HG03439 (cell line): ENCODE results near the gene MAP3K20.
"Not testable (repeated sequence)": the region's sequence is repeated elsewhere in the genome, so short reads cannot be mapped to it uniquely, and the experiment has no call there.

ENCODE experiments used
- ATAC-seq: cut with Tn5 transposase; IDR thresholded peaks from one replicate; pipeline ENCODE4 v1.9.1; 2021; ENCODE audit warnings: mild to moderate bottlenecking, moderate library complexity; ENCODE audit not compliant: unreplicated experiment

MAP3K20 gene

DNA sequence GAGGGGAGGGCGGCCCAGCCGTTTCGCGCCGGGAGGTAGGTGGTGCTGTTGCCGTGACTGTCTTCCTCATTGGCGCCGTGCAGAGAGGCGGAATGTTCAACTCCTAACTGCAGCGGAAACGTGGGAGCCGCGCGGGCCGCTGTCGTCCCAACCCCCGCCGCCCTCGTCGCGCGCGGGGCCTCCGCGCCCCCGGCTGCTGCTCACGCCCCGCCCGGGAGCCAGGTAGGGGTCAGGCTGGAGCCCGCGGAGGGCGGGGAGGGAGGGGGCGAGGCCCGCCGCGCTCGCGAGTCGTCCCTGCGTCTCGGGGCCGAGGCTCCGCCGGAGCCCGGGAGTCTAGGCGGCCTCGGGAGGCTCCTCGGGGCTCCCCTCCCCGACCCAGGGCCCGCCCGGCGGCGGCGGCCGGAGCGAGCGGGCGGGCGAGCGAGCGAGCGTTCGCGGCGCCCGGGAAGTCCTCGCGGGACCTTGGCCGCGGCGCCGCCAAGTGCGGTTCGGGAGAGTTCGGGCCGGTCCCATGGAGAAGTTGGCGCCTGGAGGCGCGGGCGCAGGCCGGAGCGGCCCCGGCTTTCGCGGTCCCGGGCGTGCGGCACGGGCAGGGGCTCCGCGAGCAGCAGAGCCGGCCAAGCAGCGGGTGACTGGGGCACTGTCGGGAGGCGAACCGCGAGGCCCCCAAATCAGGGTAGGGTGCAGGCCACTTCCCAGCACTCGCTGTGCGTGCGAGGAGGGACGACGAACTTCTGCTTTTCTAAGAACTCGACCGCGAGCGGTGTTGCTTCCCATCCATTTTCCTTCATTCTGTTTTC lies at the start of gene MAP3K20:
MAP3K20 (plus strand) TSS at position 66 of the 800 bp plus-strand sequence. CDS start 15,186 bp downstream, outside the sequence.
- ATAC-seq, result peak; percentile 63

DNA sequence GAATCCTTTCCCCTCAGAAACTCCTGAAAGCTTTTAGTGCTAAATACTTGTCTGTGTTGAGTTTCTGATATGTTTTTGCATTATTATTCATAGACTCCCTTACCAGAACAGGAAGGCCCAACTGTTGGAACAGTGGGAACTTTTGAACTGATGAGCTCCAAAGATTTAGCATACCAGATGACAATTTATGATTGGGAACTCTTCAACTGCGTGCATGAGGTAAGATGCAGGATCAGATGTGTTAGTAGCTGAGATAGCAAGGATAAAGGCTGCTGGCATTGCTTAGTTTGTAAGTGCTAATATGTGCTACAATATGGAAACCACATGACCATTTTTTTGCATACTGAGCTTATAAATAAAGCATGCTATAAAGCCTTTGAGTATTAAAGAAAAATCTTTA lies 49.2 kb upstream of the MAP3K20 start:
- ATAC-seq, result no peak

DNA sequence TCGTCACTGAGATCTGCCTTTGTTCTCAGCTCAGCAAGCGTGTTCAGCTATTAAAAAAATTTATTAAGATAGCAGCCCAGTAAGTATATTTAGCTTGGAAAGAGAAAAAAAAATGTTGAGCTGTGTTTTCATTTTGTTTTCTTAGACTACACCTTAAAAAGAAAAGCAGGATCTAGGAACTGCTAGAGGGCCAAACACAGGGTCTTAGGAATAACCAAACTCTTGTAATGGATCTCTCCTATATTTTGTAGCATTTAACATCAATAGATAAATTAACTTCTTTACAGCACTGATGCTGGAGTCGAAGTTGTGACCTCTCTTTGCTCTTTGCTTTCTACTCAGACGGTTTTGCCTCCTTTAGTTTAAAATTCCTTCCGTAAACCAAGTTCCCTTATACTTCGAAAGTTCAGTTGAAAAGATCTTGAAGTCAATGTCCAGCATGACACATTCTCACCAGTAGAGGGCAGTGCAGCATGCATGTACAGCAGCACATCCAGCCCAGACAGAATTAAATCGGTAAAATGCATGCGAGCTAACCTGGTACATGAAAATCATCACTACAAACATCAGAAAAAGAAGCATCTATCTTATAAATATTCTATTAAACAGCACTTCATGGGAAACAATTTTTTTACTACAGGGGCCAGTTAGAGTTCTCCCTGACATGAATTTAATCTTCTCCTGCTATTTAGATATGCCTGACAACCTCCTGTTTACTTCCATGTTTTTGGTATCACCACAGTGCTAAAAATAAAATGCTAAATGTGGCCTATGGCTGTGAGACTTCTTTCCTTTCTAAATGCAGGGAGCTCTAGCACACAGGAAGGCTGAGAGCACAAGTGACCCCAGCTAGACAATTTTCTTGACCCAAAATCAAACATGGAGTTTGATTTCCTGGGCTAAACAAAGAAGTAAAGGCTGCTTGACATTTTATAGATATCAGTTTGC lies 48.2 kb upstream of the MAP3K20 start:
- ATAC-seq, result no peak

DNA sequence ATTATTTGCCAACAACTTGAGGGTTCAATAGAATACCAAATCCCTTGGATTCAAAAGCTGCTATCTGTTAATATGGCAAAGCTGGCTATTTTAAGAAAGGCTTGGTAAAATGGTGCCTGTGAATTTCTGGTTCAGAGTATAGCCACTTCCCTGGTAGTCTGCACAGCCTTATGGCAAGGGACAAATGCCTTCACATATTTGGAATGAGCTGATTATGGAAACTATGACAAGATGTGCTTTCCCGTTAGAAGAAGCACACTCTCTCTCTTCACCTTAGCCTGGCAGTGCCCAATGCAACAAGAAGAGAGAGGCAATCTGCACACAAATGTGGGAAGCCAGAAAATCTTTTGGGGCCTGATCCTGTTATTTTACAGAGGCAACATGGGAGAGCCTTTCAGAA lies 47.5 kb upstream of the MAP3K20 start:
- ATAC-seq, result no peak

DNA sequence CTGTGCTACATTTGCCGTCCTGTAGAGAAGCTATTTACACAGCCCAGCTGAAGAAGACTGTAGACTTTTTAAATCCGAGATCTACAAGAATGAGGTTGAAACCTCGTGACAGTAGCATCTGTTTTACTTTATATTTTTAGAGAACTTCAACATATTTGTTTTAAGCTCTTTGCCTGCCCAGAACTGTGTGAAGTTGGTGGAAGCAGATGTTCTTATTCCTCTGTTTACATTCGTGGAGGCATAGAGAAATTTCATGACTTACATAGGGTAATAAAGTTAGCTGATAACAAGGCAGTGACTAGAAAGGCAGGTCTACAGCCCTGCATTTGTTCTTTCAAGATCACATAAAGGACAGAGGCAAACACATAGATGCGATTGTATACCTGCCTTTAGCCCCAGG lies 47.0 kb upstream of the MAP3K20 start:
- no peak for ATAC-seq

DNA sequence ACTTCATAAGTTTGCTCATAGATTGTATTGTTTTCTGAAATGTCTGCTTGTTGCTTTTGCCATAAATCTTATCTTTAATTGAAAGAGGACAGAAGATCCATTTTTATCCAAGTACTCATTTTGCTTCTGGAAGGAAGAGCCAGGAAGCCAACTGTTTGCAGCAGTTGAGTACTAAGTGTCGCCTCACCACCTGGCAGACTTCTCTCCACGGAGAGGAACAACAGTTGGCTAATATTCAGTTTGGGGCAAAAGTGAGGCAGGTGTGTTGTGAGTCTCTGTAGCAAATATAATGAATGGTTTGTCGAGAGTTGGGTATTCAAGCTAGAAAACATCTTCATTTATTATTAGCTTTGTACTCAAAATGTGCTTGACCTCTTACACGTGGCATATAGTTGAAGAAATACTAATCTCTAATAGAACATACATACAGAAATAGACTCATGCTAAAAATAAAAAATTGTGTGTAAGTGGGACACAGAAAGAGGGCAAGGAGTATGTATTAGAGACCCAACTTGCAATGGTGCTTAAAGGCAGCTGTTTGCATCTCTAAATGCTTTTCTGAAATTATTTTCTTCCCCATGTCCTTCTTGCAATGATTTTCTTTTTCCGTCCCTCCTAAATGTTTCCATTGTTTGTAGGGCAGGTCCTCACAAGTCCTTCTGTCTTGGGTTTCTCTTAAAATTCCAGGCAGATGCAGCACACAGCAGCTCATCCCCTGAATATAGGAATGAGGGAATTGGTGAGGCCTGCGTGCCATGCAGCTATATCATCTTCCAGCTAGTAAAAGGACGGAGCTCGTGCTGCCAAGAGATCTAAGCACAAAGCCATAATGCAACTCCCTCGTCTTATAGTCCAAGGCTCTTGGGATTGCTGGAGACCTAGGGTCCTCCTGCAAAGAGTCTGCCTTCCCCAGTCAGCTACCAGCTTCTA lies 44.8 kb upstream of the MAP3K20 start:
- ATAC-seq, result no peak

DNA sequence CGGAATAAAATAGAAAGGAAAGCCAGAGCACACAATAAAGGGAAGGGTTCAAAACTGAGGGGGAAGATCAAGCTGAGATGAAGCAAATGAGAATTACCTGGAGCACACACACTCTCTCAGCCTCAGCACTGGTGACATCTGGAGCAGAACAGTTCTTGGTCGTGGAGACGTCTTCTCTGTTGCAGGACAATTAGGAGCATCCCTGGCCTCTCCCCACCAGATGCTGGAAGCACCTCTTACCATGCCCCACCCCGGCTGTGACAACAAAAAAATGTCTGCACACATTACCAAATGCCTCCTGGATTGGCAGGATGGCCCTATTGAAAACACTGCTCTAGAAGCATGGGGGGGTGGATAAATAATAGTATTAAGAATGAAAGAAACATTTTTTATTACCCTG lies 43.6 kb upstream of the MAP3K20 start:
- no peak for ATAC-seq

DNA sequence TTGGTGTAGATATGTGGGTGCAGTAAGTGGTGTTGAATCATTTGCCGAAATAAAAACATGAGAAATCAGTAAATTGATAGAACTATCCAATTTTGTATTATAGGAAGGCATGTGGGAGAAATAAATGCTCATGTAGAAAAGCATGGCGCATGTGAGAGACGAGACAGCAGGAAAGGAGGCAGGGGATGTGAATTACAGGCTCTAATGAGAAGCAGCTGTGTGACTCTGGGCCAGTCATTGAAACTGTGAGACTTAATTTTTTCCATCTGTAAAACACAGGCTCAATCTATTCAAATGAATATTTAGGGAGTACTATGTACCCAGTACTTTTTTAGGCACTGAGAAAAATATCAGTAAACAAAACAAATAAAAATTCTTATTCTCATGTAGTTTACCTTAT lies 42.6 kb upstream of the MAP3K20 start:
- ATAC-seq, result no peak

DNA sequence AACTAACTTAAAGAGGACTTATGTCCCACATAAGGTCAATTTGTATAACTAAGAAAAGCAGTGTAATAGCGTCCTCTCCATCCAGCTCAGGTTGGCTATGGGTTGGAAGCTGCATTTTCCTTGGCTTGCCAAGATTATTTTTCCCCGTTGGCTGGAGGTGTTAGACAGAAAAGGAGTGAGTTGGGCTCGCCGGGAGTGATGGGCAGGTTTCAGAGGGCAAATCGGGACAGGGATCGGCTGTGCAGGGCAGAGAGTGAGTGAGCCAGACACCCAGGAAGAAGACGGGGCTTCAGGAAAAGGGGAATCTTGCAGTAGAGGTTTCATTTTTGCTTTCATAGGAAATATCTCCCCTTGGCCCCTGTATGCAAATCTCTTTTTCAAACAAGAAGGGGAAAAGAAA lies 41.5 kb upstream of the MAP3K20 start:
- no peak for ATAC-seq

DNA sequence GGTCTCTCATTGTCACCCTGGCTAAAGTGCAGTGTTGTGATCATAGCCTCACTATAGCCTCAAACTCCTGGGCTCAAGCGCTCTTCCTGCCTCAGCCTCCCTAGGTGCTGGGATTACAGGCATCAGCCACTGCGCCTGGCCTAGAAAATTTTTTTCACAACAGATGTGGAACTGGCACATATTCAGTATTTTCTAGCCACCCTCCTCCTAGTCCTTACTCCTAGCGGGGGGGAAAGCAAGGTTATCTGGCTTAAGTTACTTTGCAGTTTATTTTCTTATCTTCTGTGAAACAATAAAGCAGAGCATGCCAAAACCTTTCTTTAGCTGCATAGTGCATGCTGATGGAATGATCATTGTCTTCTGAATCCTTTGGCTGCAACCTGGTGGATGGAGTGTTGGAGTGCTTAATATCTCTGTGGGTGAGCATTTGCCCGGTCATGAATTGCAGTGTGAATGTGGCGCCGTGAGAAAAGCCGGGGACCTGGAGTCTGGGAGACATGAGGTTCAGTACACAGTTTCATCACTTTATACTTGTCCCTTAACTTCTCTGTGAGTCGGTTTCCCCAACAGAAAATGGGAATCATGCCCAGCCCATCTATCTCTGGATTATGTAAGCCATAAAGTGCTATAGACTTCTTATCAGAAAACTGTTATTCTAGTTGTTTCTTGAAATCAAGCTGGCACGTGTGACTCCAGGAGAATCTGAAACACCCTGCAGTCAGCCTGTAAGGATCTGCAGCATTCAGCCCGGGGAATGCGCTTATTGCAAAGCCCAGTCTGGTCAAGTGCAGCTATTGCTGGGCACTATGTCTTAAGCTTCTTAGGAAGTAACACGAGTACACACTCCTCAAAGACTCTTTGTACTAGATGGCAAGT lies 38.2 kb upstream of the MAP3K20 start:
- ATAC-seq, result no peak

DNA sequence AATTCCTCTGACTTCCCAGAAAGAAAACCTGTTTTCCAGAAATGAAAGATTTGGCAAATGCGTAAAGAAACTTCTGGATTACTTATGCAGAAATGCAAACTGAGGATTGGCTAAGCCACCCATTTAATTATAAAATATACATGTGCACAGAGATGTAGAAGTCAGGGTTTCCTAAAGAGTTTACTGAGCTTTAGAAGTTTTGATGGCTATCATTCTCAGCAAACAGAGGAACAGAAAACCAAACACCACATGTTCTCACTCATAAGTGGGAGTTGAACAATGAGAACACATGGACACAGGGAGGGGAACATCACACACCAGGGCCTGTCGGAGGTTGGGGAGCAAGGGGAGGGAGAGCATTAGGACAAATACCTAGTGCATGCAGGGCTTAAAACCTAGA lies 37.4 kb upstream of the MAP3K20 start:
- ATAC-seq, result not testable (repeated sequence)

DNA sequence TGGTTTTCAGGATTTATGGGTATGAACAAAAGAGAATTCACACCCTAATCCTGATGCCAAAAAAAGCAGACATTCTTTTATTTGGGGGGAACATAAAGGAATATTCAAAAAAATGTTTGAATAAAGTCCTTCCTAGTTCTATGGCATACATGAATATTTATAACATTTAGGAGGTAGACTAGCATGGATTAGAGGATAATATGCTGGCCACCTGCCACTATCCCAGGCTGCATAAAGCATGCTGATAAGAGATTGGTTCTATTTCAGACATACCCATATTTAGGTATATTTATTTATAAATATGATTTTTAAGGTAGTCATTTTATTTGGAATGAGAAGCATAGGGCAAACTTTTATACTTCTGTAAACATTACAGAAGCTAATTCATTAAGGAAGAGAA lies 34.9 kb upstream of the MAP3K20 start:
- no peak for ATAC-seq

DNA sequence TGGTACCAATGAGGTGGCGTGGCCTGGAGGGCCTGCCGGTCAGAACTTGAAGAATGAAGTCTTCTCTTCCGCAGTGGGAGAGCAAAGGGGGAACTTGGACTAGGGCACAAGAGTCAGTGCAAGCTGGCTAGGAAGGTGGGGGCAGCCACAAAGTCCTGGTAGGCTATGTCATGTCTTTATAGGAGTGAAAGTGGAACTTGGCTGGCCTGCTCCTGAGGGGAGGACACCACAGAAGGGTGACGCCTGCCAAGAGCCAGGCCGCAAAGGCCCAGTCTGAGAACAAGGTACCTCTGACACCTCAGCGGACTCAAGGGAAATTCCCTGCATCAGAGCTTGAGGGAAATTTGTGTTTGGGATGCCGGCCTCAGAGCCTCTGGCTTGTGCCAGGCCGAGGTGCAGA lies 32.2 kb upstream of the MAP3K20 start:
- ATAC-seq, result no peak

DNA sequence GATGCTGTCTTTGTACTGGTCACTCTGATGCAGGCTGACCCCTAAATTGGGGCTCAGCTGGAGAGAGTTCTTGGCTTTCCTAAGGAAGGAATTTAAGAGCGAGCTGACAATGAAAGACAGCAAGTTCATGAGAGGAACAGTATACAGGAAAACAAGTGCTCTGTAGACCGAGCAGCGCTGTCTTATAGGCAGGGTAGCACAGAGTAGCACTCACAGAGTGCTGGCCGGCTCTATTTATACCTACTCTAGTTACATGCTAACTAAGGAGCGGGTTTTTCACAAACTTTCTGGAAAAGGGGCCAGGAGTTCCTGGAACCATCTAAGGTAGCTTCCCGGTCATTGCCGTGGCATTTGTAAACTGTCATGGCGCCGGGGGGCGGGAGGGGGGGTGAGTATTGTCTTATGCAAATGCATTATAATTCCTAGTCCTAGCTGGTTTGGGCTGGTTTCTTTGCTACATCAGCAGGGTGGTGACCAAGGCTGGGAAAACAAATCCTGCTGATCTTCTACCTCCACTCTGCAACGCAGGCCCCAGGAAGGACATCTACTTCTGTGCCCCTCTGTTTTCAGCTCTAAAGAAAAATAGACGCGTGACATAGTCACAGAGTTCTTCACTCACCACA lies 31.6 kb upstream of the MAP3K20 start:
- ATAC-seq, result no peak

DNA sequence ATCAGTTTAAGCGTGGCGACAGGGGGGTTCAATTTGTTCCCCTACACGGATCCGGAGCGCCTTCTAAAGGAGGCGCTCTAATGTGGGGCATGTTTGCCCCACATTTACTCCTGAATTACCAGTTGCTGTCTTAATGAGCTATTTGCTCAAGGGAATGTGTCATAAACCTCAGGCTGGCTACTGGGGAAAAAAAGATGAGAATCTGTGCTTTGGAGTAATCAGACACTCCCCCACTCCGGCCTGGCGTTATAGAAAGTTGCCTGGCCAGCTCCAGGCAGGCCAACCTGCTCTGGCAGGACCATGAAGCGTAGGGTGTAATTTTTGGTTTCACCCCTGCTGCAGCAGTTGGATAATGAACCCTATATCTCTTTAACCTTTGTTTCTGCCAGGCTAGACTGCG lies 31.0 kb upstream of the MAP3K20 start:
- ATAC-seq, result no peak

DNA sequence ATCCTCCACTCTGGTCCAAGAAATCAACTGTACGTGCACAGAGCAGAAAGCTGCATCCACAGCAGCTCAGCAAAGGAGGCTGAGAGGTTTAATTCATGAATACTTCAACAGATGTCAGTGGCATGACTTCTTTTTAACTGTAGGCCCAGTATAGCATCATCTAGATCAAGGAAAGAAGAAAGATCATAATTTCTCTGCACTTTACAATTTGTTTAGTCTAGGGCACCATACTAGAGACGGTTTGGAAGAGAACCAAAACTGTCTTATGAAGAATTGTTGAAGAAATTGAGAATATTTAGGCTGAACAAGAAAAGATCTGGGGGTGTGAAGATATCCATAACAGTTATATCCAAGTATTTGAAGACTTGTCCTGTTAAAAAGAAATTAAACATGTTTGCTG lies 30.5 kb upstream of the MAP3K20 start:
- no peak for ATAC-seq

DNA sequence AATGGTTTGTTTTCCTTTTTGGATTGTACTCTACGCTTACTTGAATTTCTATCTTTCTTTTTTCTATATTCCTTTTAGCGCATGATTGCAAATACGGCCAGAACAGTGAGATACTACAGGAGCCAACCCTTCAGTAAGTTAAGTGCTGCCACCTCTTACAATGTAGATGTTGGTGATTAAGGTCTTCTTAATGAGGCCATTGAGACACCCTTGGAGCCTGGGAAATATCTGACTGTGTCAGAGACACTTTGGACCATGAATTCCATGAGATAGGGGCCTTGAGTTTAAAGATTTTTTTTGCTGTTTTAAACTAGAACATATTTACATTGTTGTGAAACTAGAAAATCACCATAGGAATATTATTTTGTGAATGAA lies 27.1 kb upstream of the MAP3K20 start:
- ATAC-seq, result no peak

DNA sequence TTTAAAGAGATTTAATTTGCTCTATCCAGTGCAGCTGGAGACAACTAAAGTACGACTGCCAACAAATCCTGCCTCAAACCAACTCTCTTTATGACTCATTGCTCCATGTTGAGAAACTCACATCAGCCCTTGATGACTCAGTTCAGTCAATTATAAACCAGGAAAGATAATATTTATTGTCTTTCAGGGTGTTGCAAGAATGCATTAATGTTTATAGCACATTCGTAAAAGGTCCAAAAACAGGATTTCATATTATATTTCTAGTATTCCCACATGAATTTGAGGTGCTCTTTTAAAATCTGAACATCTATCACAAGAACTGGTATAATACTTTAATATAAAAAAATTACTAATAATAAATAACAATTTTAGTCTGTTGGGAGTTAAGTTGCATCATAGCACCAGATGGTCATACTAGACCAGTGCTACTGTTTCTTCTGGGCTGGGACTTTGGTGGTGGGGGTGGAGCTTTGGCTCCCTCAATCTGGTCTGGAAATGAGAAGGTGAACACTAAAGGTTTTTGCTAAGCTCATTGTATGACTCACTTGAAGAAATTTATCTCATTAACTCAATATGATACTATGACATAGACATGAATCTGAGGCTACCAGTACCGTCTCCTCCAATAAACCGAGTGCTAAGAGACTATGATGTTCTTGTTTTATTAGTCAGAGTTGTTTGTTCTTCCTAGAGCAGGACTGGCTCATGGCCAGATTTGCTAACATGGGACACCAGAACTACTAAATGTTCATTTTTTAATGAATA lies 26.6 kb upstream of the MAP3K20 start:
- ATAC-seq, result peak; percentile 80

DNA sequence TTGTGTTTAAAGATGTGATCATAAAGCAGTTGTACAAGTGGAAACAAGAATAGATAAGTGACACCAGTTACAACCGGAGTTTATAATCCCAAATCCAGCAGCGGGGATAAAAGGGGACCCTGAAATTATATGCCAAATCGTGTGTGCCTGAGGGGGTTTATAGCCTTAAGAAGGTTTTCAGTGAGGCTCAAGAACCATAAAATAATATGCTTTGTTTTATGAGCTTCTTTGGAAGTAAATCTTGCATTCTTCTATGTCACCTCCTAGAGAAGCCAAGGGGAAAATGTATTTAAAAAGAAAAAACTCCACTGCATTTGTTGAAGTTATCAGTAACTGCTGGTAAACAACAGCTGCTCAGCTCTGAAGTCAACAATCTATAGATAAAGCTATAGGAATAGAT lies 25.8 kb upstream of the MAP3K20 start:
- no peak for ATAC-seq
